ENCODE results near the gene PXMP2.
"Not testable (repeated sequence)": the region's sequence is repeated elsewhere in the genome, so short reads cannot be mapped to it uniquely, and the experiment has no call there.

PXMP2 gene

GRCh38 chr12:132746613-132747012, 59.2 kb downstream of the PXMP2 start:
- Histone ChIP-seq H3K27me3 (replicated peaks; ENCODE audit: control insufficient read depth, insufficient read depth, low read length, poor library complexity, severe bottlenecking) (no peaks in the 10 kb centered on the region), H3K9me3 (ENCODE audit: control insufficient read depth, low read length) (no peaks in the 10 kb centered on the region), H3K4me3 (ENCODE audit: insufficient read depth, low read depth, low read length, poor library complexity, severe bottlenecking) (no peak overlapping the region), H3K27ac (ENCODE audit: insufficient read depth, low read length, poor library complexity, severe bottlenecking) (no peak overlapping the region), H3K36me3 (ENCODE audit: control insufficient read depth, insufficient read depth, low read length) (peaks cover 84% of the 10 kb centered on the region), H3K4me1 (ENCODE audit: control insufficient read depth, insufficient read depth, low read length, poor library complexity, severe bottlenecking) (no peaks in the 10 kb centered on the region)
- no peak for DNase-seq

- DNase-seq = no peak
- H3K4me1 ChIP-seq (ENCODE audit: control insufficient read depth, insufficient read depth, low read length, poor library complexity, severe bottlenecking) = no peaks in the 10 kb centered on the region
- H3K27ac ChIP-seq (ENCODE audit: insufficient read depth, low read length, poor library complexity, severe bottlenecking) = no peak overlapping the region
- no peaks in the 10 kb centered on the region for H3K27me3 ChIP-seq (replicated peaks; ENCODE audit: control insufficient read depth, insufficient read depth, low read length, poor library complexity, severe bottlenecking)
- H3K9me3 ChIP-seq (ENCODE audit: control insufficient read depth, low read length) = no peaks in the 10 kb centered on the region
- H3K4me3 ChIP-seq (ENCODE audit: insufficient read depth, low read depth, low read length, poor library complexity, severe bottlenecking) = no peak overlapping the region
- peaks cover 81% of the 10 kb centered on the region for H3K36me3 ChIP-seq (ENCODE audit: control insufficient read depth, insufficient read depth, low read length)
Observed at GRCh38 chr12:132747395-132747794, 60.0 kb downstream of the PXMP2 start.

- Histone ChIP-seq H3K27me3 (replicated peaks; ENCODE audit: control insufficient read depth, insufficient read depth, low read length, poor library complexity, severe bottlenecking) (no peaks in the 10 kb centered on the region), H3K9me3 (ENCODE audit: control insufficient read depth, low read length) (no peaks in the 10 kb centered on the region), H3K27ac (ENCODE audit: insufficient read depth, low read length, poor library complexity, severe bottlenecking) (no peak overlapping the region), H3K4me3 (ENCODE audit: insufficient read depth, low read depth, low read length, poor library complexity, severe bottlenecking) (no peak overlapping the region), H3K36me3 (ENCODE audit: control insufficient read depth, insufficient read depth, low read length) (peaks cover 81% of the 10 kb centered on the region), H3K4me1 (ENCODE audit: control insufficient read depth, insufficient read depth, low read length, poor library complexity, severe bottlenecking) (no peaks in the 10 kb centered on the region)
- no peak for DNase-seq
Observed at GRCh38 chr12:132747896-132748295, 60.5 kb downstream of the PXMP2 start.

GRCh38 chr12:132748319-132748718, 60.9 kb downstream of the PXMP2 start:
- H3K4me1 ChIP-seq (ENCODE audit: control insufficient read depth, insufficient read depth, low read length, poor library complexity, severe bottlenecking) = no peaks in the 10 kb centered on the region
- no peak overlapping the region for H3K4me3 ChIP-seq (ENCODE audit: insufficient read depth, low read depth, low read length, poor library complexity, severe bottlenecking)
- DNase-seq = no peak
- H3K36me3 ChIP-seq (ENCODE audit: control insufficient read depth, insufficient read depth, low read length) = peaks cover 81% of the 10 kb centered on the region
- H3K27ac ChIP-seq (ENCODE audit: insufficient read depth, low read length, poor library complexity, severe bottlenecking) = no peak overlapping the region
- no peaks in the 10 kb centered on the region for H3K9me3 ChIP-seq (ENCODE audit: control insufficient read depth, low read length)
- H3K27me3 ChIP-seq (replicated peaks; ENCODE audit: control insufficient read depth, insufficient read depth, low read length, poor library complexity, severe bottlenecking) = no peaks in the 10 kb centered on the region

- not testable (repeated sequence) for H3K9me3 ChIP-seq (ENCODE audit: control insufficient read depth, low read length); H3K27me3 ChIP-seq (replicated peaks; ENCODE audit: control insufficient read depth, insufficient read depth, low read length, poor library complexity, severe bottlenecking); DNase-seq; H3K4me1 ChIP-seq (ENCODE audit: control insufficient read depth, insufficient read depth, low read length, poor library complexity, severe bottlenecking); H3K27ac ChIP-seq (ENCODE audit: insufficient read depth, low read length, poor library complexity, severe bottlenecking); H3K4me3 ChIP-seq (ENCODE audit: insufficient read depth, low read depth, low read length, poor library complexity, severe bottlenecking)
- H3K36me3 ChIP-seq (ENCODE audit: control insufficient read depth, insufficient read depth, low read length) = peaks cover 42% of the 10 kb centered on the region
Observed at GRCh38 chr12:132753670-132754069, 66.3 kb downstream of the PXMP2 start.

- Histone ChIP-seq H3K27ac (ENCODE audit: insufficient read depth, low read length, poor library complexity, severe bottlenecking) (no peak overlapping the region), H3K36me3 (ENCODE audit: control insufficient read depth, insufficient read depth, low read length) (peaks cover 36% of the 10 kb centered on the region), H3K4me3 (ENCODE audit: insufficient read depth, low read depth, low read length, poor library complexity, severe bottlenecking) (no peak overlapping the region), H3K27me3 (replicated peaks; ENCODE audit: control insufficient read depth, insufficient read depth, low read length, poor library complexity, severe bottlenecking) (no peaks in the 10 kb centered on the region), H3K4me1 (ENCODE audit: control insufficient read depth, insufficient read depth, low read length, poor library complexity, severe bottlenecking) (no peaks in the 10 kb centered on the region), H3K9me3 (ENCODE audit: control insufficient read depth, low read length) (no peaks in the 10 kb centered on the region)
- no peak for DNase-seq
Observed at GRCh38 chr12:132754160-132754932, 67.0 kb downstream of the PXMP2 start.

Measured in effector memory CD4-positive, alpha-beta T cell (primary cell).